ENCODE data around the gene KLHL29. TPM values are rescaled to one million over a fixed set of nuclear protein-coding genes. Genes with fewer than 3 reads are reported as not detected.

Gene KLHL29
- polyA plus RNA-seq, 1 donor from 2014 or later: 42.4 TPM

GRCh38 chr2:23484767-23485166 lies 99.8 kb downstream of the KLHL29 start:
- no peak overlapping the region for H3K4me2 ChIP-seq (ENCODE audit: low read length)
- no peaks in the 10 kb centered on the region for H3F3A ChIP-seq (ENCODE audit: insufficient read depth, low read length, poor library complexity, severe bottlenecking)
- TF ChIP-seq EZH2 (IDR thresholded peaks at IDR 0.05; ENCODE audit: borderline replicate concordance, insufficient read depth, low read length, poor library complexity, severe bottlenecking) (no peak), EP300 (conservative IDR thresholded peaks at IDR 0.05; ENCODE audit: poor library complexity, severe bottlenecking) (no peak), RAD21 (conservative IDR thresholded peaks at IDR 0.05) (no peak)

GRCh38 chr2:23485261-23485660 lies 100.3 kb downstream of the KLHL29 start:
- no peak overlapping the region for H3K4me2 ChIP-seq (ENCODE audit: low read length)
- H3K27me3 ChIP-seq (ENCODE audit: insufficient read depth, low read depth, low read length): no peaks in the 10 kb centered on the region
- H3K27ac ChIP-seq (ENCODE audit: low read length): no peak overlapping the region
- H3K9ac ChIP-seq (ENCODE audit: low read length): no peak overlapping the region
- H3K9me3 ChIP-seq (ENCODE audit: low read length): no peaks in the 10 kb centered on the region
- H2AFZ ChIP-seq (ENCODE audit: low read depth, low read length): no peak overlapping the region
- TF ChIP-seq EP300 (conservative IDR thresholded peaks at IDR 0.05; ENCODE audit: poor library complexity, severe bottlenecking) (no peak), REST (IDR thresholded peaks at IDR 0.05; ENCODE audit: borderline replicate concordance) (no peak), SMC3 (conservative IDR thresholded peaks at IDR 0.05; ENCODE audit: poor library complexity) (no peak), RAD21 (conservative IDR thresholded peaks at IDR 0.05) (no peak)
- H4K20me1 ChIP-seq (ENCODE audit: insufficient read depth): no peaks in the 10 kb centered on the region
- H3F3A ChIP-seq (ENCODE audit: insufficient read depth, low read length, poor library complexity, severe bottlenecking): no peaks in the 10 kb centered on the region
- H3K79me2 ChIP-seq (replicated peaks; ENCODE audit: insufficient read depth, low read length): no peaks in the 10 kb centered on the region
- no peaks in the 10 kb centered on the region for H3K36me3 ChIP-seq (ENCODE audit: insufficient read depth, low read length)
- no peak overlapping the region for H3K4me3 ChIP-seq (ENCODE audit: low read length)
- no peaks in the 10 kb centered on the region for H3K9me2 ChIP-seq (ENCODE audit: insufficient read depth, low read length)

More at GRCh38 chr2:23484767-23485166, 99.8 kb downstream of the KLHL29 start:
- Histone ChIP-seq H3K27me3 (ENCODE audit: insufficient read depth, low read depth, low read length) (no peaks in the 10 kb centered on the region), H3K9me2 (ENCODE audit: insufficient read depth, low read length) (no peaks in the 10 kb centered on the region), H3K9me3 (ENCODE audit: low read length) (no peaks in the 10 kb centered on the region), H3K79me2 (replicated peaks; ENCODE audit: insufficient read depth, low read length) (no peaks in the 10 kb centered on the region), H3K4me3 (ENCODE audit: low read length) (no peak overlapping the region), H3K9ac (ENCODE audit: low read length) (no peak overlapping the region), H3K27ac (ENCODE audit: low read length) (no peak overlapping the region), H3K36me3 (ENCODE audit: insufficient read depth, low read length) (no peaks in the 10 kb centered on the region), H2AFZ (ENCODE audit: low read depth, low read length) (no peak overlapping the region), H4K20me1 (ENCODE audit: insufficient read depth) (no peaks in the 10 kb centered on the region)

DNA sequence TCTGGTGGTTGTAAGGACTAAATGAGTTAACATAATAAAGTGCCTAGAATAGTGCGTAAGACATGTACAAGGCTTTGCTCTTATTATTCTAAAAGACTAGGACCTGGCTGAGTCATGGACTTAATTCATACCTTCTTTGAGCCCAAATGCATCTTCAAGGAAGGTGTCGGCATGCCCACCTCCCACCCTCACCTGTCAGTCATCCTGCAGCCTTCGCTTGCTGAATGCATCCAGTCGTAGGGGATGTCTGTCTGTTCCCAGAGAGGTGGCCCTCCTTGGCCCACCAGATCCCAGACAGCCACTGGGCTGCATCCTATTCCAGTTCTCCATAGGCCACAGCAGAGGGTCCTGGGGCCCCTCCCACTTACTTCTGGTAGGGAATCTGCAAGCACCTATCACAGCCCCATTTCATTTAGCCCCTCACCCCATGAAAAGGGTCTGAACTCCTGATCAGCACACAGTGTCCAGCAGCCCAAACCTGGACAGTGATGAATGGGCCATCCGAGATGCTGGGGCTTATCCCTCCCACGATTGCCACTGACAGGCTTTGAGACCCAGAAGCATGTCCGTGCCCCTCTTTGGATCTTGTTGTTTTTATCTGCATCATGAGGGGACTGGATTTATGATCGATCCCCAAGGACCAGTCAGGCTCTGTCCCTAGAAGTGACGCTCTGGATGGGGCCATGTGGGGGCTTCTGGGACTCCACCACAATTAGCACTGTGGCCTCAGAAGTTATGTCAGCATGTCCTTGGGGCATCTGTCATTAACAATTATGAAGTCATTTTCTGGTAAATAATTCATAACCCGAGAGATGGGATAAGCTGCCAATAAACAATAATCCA lies 101.1 kb downstream of the KLHL29 start:
- no peak overlapping the region for H3K27ac ChIP-seq (ENCODE audit: low read length)
- no peaks in the 10 kb centered on the region for H3K9me3 ChIP-seq (ENCODE audit: low read length)
- TF ChIP-seq RAD21 (conservative IDR thresholded peaks at IDR 0.05): no peak
- no peak for TF ChIP-seq REST (IDR thresholded peaks at IDR 0.05; ENCODE audit: borderline replicate concordance)
- no peak for TF ChIP-seq EZH2 (IDR thresholded peaks at IDR 0.05; ENCODE audit: borderline replicate concordance, insufficient read depth, low read length, poor library complexity, severe bottlenecking)
- TF ChIP-seq TAF1 (IDR thresholded peaks at IDR 0.05; ENCODE audit: low read depth): no peak
- no peak for TF ChIP-seq SMC3 (conservative IDR thresholded peaks at IDR 0.05; ENCODE audit: poor library complexity)
- TF ChIP-seq EP300 (conservative IDR thresholded peaks at IDR 0.05; ENCODE audit: poor library complexity, severe bottlenecking): no peak
- no peak for TF ChIP-seq POLR2AphosphoS5 (IDR thresholded peaks at IDR 0.05)
- TF ChIP-seq, protein P1, sequence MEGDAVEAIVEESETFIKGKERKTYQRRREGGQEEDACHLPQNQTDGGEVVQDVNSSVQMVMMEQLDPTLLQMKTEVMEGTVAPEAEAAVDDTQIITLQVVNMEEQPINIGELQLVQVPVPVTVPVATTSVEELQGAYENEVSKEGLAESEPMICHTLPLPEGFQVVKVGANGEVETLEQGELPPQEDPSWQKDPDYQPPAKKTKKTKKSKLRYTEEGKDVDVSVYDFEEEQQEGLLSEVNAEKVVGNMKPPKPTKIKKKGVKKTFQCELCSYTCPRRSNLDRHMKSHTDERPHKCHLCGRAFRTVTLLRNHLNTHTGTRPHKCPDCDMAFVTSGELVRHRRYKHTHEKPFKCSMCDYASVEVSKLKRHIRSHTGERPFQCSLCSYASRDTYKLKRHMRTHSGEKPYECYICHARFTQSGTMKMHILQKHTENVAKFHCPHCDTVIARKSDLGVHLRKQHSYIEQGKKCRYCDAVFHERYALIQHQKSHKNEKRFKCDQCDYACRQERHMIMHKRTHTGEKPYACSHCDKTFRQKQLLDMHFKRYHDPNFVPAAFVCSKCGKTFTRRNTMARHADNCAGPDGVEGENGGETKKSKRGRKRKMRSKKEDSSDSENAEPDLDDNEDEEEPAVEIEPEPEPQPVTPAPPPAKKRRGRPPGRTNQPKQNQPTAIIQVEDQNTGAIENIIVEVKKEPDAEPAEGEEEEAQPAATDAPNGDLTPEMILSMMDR (IDR thresholded peaks at IDR 0.05; ENCODE audit: poor library complexity, severe bottlenecking): no peak
- TF ChIP-seq MXI1 (conservative IDR thresholded peaks at IDR 0.05; ENCODE audit: poor library complexity, severe bottlenecking): no peak
- no peak overlapping the region for H2AFZ ChIP-seq (ENCODE audit: low read depth, low read length)
- H4K20me1 ChIP-seq (ENCODE audit: insufficient read depth): no peaks in the 10 kb centered on the region
- no peaks in the 10 kb centered on the region for H3F3A ChIP-seq (ENCODE audit: insufficient read depth, low read length, poor library complexity, severe bottlenecking)
- H3K4me2 ChIP-seq (ENCODE audit: low read length): no peak overlapping the region
- no peaks in the 10 kb centered on the region for H3K79me2 ChIP-seq (replicated peaks; ENCODE audit: insufficient read depth, low read length)
- no peaks in the 10 kb centered on the region for H3K36me3 ChIP-seq (ENCODE audit: insufficient read depth, low read length)
- H3K9me2 ChIP-seq (ENCODE audit: insufficient read depth, low read length): no peaks in the 10 kb centered on the region
- H3K27me3 ChIP-seq (ENCODE audit: insufficient read depth, low read depth, low read length): no peaks in the 10 kb centered on the region
- no peak overlapping the region for H3K9ac ChIP-seq (ENCODE audit: low read length)
- no peak overlapping the region for H3K4me3 ChIP-seq (ENCODE audit: low read length)
